ENCODE data around the gene SLC35F1.

SLC35F1 gene

DNA sequence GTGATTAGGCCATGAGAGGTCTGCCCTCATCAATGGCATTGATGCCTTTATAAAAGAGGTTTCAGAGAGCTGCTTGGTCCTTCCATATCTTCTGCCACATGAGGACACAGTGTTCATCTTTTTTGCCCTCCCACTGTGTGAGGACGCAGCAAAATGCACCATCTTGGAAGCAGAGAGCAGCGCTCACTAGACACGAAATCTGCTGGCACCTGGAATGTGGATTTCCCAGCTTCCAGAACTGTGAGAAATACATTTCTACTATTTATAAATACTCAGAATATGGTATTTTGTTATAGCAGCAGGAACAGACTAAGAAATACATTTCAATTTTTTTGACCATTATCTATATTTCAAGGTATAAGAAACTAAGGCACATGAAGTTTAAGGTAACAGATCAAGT, 24.9 kb downstream of the SLC35F1 start:
- CTCF ChIA-PET, result interaction anchor here (1.4 to 2.0 kb wide), 2 partner anchors 11 kb away, joined by 4 to 6 read pairs; no protein-coding TSS in a partner anchor
- no peak for DNase-seq (ENCODE audit: extremely low spot score)
- TF ChIP-seq CTCF (IDR thresholded peaks at IDR 0.05; ENCODE audit: control extremely low read depth, extremely low read depth, low read depth, missing control alignments), result no peak
- POLR2A ChIA-PET, result no interaction called here

GRCh38 chr6:117932676-117933075, 25.6 kb downstream of the SLC35F1 start:
- ChIA-PET POLR2A (no interaction called here), CTCF (interaction anchor here (1.4 to 2.0 kb wide), 3 partner anchors 10 to 12 kb away, joined by 4 to 6 read pairs (median 4); no protein-coding TSS in a partner anchor)
- TF ChIP-seq CTCF (IDR thresholded peaks at IDR 0.05; ENCODE audit: control extremely low read depth, extremely low read depth, low read depth, missing control alignments), result no peak
- DNase-seq (ENCODE audit: extremely low spot score), result no peak

DNA sequence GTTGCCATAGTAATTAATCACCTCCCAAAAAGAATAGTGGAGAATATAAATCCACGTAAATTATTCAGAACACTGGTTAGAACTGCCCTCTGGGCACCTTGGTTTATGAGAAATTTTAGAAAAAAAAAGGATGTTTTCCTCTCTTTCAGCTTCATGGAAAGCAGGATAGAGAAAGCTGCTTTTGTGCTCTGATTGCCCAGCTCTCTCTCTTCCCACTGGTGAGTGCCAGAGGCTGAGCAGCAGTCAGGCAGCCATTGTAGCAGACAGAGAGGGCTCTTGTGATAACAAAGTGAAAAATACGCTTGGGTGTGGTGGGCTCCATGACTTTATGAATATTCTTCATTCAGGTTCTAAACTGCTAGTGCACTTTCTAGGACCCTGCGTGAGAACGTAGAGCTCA, 26.4 kb downstream of the SLC35F1 start:
- CTCF ChIA-PET, result interaction anchor here (1.0 to 1.9 kb wide), 2 partner anchors 12 to 44 kb away, joined by 3 to 4 read pairs; no protein-coding TSS in a partner anchor
- POLR2A ChIA-PET, result no interaction called here
- no peak for TF ChIP-seq CTCF (IDR thresholded peaks at IDR 0.05; ENCODE audit: control extremely low read depth, extremely low read depth, low read depth, missing control alignments)
- DNase-seq (ENCODE audit: extremely low spot score), result no peak

DNA sequence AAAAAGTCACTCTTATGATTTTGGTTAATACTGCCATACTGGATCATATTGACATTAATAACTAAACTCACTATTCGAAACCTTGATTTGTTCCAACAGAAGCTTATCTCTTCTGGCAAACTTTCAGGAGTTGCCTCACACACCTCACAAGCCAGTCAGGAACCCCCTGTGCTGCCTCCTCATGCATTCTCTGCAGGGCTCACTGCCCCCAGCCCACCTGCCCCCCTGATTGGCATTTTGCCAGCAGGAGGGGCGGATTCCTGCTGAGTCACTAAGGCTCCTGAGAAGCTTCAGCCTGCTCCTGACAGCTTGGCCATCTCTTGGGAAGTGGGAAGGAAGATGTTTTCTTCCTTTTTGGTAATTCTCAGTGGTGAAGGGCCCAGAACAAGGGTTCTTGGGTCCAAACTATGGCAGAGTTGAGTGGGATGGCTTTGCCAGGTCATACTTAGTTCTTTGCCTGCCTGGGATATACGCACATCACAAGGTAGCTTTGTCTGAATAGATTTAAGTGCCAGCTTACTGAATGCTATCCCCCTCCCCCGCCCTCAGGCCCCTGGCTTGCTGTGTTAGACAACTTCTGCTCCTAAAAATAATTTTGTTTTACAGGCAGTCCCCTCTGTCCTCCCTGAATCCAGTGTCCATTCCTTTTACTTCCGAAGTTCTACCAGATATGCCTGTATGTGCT, 31.4 kb downstream of the SLC35F1 start:
- no peak for DNase-seq (ENCODE audit: extremely low spot score)
- CTCF ChIA-PET, result interaction anchor here (1.0 kb wide), 1 partner anchor 11 kb away, joined by 3 read pairs; no protein-coding TSS in a partner anchor

GRCh38 chr6:117947234-117947633, 40.2 kb downstream of the SLC35F1 start:
- POLR2A ChIA-PET, result no interaction called here
- CTCF ChIA-PET, result interaction anchor here (1.1 to 2.4 kb wide), 3 partner anchors 14 to 29 kb away, joined by 3 to 9 read pairs (median 4); no protein-coding TSS in a partner anchor
- no peak for TF ChIP-seq CTCF (IDR thresholded peaks at IDR 0.05; ENCODE audit: control extremely low read depth, extremely low read depth, low read depth, missing control alignments)
- DNase-seq (ENCODE audit: extremely low spot score), result no peak

More for the DNA sequence above, 31.4 kb downstream of the SLC35F1 start:
- POLR2A ChIA-PET, result no interaction called here
- no peak for TF ChIP-seq CTCF (IDR thresholded peaks at IDR 0.05; ENCODE audit: control extremely low read depth, extremely low read depth, low read depth, missing control alignments)

DNA sequence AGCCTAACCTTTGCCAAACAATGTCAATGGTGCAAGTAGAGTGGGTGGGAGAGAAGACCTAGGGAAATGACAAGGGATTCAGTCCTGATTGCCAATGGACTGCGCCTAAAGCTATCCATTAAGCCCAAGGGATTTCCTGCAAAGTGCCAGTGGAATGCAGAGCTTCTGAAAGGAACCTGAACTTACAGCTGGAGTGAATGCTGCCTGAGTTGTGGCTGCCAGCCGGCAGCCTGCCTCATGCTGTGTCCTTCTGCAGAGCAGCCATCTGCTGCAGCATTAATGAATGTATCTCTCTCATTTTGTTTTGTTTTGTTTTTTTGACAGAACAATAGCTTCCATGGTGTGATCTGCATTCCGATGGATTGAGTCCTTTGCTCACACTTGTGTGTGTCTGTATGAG, 44.7 kb downstream of the SLC35F1 start:
- no peak for DNase-seq (ENCODE audit: extremely low spot score)
- POLR2A ChIA-PET, result no interaction called here
- CTCF ChIA-PET, result no interaction called here
- TF ChIP-seq CTCF (IDR thresholded peaks at IDR 0.05; ENCODE audit: control extremely low read depth, extremely low read depth, low read depth, missing control alignments), result no peak

Measured in GM10248 (cell line).